ENCODE results near the gene WNT11. TPM values are rescaled to one million over a fixed set of nuclear protein-coding genes. Genes with fewer than 3 reads are reported as not detected.

WNT11 gene
- 2.9 TPM for total RNA-seq (ENCODE audit: insufficient read depth, low replicate concordance)

DNA sequence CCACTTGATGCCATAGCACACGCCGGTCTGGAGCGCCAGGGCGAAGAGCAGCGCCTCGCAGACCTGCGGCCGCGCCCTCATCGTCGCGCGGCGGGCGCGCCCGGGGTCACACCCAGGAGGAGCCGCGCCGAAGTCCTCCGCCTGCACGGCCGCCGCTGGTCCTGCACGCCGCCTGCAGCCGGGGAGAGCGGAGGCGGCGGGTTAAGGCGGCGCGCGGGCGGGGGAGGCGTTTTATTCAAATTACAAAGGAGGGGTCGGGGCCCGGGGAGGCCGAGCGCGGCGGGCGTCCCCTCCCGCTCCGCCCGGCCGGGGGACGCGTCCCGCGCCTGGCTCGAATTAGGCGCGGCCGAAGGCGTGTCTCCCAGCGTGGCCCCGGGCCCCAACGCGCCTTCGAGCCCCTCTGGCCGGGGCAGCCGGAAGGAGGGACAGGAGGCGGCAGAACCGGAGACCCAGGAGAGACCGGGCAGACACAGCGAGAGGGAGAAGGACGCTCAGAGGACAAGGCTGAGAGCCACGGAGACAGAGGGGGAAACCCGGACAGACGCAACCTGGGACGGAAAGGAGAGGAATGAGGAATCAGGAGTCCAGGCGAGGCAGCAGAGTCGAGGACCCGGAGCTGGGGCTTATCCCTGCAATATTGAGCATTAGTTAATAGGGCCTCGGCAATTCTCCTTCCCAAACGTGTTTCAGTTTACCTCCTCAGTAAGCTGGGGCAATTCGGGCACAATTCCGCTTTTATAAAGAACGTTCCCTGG, at the start of gene WNT11:
TSS of gene WNT11 (minus strand) at position 176 of the 755 bp plus-strand sequence. CDS start at position 81, 95 bp downstream.
- peak; percentile 67 for DNase-seq (ENCODE audit: low spot score)

DNA sequence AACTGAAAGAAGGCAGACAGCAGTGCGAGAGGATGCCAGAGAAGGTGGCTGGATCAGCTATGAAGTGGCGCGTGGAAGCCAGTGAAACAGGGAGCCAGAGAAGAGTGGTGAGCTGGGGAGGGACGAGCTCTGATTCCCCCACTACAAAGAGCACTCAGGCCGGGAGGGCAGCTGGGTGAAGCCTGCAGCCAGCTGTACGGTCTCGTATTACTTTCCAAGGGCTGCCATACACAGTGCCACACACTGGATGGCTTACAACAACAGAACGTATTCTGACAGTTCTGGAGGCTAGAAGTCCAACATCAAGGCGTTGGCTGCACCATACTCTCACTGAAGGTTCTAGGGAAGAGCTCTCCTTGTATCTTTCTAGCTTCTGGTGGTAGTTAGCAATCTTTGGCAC, 47.1 kb upstream of the WNT11 start:
- no peak for DNase-seq (ENCODE audit: low spot score)

DNA sequence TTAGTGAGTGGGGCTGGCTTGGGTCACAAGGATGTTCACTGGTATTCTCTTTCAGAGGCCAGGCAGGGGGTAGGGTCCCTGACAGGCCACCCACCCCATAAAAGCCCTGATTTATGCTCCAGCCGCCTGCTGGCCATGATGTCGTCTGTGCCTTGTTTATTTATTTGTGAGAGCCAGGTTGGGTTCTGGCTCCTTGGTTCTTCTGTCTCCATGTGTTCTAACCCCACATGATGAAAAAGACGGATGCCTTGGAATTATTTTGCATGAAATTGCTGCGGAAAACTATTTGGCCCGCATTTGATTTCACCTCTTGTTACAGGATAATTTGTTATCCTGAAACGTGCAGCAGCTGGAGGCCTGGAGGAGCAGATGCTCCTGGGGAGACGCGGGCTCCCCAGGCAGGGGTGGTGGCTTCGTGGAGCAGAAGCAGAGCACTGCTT, 46.3 kb upstream of the WNT11 start:
- DNase-seq (ENCODE audit: low spot score), result no peak

DNA sequence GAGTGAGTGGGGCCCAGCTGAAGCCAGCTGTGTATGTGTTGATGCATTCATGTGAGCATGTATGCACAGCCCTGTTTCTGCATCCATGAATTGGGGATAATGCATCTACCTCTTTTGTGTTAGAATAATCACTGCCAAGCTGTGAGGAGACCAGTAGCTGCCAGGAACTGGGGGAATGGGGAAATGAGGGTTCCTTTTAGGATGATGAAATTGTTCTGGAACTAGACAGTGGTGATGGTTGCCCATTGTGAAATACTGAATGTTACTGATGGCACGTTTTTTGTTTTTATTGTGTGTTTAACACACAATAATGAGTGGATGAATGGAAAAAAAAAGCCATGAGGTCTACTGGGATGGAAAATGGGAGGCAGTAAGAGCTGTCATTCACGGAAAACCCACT, 45.3 kb upstream of the WNT11 start:
- no peak for DNase-seq (ENCODE audit: low spot score)

DNA sequence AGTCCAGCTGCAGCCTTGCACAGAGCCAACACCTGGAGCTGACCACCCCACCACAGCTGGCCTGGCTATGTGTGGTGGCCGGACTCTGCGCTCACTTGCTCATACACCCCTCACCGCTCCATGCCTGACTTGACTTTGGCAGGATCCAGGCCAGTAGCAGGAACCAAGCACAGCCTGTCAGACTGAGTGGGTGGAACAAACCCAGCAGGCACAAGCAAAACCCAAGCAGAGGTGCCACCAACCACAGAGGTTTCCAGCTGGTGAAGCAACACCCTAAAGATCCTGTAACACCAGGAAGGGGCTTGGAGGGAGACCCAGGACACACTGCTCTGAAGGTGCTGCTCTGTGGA, 44.9 kb upstream of the WNT11 start:
- DNase-seq (ENCODE audit: low spot score), result no peak

DNA sequence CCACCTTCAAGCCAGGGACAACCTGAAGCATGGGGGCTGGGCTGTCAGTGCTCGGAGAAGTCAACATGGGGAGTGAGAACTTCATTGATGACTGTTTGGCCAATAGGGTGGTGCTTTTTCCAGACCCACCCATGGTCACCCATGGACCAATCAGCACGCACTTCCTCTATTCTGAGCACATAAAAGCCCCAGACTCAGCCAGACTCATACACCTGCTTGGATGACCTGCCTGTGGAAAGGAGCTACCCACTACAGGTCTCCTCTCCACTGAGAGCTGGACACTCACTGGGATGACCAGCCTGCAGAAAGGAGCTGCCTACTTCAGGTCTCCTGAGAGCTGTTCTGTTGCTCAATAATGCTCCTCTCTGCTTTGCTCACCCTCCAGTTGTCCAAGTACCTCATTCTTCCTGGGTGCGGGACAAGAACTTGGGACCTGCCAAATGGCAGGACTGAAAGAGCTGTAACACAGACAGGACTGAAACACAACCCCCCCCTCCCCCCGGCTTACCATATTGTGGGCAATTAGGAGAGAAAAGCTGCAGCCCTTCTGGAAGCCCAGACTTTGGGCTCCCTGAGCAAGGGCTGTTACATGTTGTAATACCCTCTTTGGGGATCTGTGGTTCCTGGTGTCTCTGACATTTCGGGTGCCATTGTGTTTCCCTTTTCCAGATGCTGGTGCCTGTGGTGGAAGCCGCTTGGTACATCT, 44.4 kb upstream of the WNT11 start:
- no peak for DNase-seq (ENCODE audit: low spot score)

DNA sequence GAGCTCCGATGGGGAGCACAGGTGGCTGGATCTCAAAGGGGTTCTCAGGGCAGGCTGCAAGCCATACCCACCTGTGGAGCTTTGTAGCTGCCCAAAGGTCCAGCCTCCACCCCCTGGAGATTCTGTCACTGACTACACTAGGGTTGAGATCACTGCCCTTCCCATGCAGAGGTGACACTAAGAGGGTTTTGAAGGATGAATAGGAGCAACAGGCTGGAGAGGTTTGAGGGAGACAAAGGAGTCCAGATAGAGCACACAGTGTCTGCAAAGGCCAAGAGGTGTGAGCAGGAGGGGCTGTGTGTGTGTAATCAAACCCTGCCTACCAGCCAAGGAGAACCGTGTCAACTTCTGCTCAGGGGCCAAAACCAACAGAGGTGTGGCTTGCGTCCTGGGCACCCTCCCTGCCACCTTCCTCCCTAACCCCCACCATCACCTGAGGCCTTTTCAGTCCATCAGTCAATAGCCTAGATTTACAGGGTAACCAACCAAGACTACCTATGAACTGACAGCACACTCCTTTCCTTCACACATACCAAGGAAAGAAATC, 43.0 kb upstream of the WNT11 start:
- no peak for DNase-seq (ENCODE audit: low spot score)

DNA sequence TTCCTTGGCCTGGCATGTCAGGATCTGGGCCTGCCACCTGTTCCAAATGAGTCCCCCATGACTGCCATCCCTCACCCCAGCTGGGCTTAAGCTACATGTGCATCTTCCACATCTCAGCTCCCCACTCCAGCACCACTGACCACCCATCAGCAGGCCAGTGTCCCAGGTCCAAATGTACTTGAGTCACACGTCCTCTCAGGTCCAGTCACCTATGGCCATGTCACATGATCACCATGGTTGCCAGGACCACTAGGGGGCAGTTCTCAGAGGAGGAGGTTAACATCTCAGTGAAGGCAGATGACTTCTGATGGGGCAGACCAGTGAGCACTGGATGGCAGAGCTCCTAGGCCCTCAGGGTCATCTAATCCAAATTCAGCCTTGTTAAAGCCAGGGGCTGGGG, 41.9 kb upstream of the WNT11 start:
- DNase-seq (ENCODE audit: low spot score), result no peak

DNA sequence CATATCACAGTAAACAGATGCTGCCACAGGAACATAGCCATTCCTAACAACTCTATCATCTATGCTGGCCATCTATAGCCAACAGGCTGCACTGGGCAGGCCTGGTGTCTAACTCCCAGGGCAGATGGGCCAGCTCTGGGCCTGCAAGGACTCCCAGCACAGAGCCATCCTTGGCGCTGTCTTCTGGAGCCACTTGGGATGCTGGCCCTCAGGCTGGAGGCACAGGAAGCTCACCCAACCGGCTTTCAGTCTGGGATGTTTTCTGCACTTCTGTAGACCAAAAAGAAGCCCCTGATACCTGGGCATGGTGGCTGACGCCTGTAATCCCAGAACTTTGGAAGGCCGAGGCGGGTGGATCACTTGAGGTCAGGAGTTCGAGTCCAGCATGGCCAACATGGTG, 40.8 kb upstream of the WNT11 start:
- no peak for DNase-seq (ENCODE audit: low spot score)

DNA sequence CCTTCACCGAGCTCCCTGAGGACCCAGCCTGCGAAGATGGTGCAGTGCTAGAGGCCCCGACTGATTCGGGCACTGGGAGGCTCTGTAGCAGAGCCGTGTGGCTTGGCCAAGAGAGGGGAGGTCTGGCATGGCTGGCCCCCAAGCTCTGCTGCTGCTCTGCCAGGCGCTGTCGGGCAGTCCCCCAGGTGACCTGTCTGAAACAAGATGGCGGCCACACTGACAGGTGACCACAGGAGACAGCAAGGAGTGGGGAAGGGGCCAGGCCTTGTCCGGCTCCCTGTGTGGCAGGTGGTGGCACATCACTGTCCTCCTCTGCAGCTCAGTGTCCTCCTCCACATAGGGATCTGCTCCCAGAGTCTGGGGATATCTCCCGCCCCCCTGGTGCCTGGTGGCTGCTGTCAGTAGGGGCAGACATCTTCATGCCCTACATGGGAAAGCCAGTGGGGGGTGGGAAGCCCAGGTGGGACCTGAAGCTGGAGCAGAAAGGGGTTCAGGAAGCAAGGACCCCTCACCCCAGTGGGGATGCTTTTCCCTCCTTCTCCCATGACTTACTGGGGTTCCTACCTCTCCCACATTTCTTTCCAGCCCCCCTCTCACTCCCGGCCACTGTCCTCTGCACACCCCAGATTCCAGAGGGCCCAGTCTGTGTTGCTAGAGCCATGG, 40.1 kb upstream of the WNT11 start:
- DNase-seq (ENCODE audit: low spot score), result no peak

DNA sequence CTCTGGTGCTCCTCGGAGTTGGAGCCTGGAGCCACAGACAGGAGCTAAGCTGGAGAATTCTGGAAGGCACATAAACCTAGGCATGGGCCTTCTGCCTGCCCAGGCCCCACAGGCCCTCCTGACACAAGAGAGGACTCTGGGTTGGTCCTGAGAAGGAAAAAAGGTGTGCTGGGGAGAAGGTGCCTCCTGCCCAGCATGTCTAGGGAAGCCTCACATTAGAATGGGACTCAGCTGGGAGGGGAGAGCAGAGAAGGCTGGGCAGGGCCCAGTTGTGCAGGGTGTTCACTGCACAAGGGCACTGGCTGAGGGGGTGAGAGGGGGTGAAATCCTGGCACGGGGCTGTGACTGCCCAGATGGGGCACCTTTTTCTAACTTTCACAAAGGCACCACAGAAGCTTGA, 39.4 kb upstream of the WNT11 start:
- DNase-seq (ENCODE audit: low spot score), result no peak

DNA sequence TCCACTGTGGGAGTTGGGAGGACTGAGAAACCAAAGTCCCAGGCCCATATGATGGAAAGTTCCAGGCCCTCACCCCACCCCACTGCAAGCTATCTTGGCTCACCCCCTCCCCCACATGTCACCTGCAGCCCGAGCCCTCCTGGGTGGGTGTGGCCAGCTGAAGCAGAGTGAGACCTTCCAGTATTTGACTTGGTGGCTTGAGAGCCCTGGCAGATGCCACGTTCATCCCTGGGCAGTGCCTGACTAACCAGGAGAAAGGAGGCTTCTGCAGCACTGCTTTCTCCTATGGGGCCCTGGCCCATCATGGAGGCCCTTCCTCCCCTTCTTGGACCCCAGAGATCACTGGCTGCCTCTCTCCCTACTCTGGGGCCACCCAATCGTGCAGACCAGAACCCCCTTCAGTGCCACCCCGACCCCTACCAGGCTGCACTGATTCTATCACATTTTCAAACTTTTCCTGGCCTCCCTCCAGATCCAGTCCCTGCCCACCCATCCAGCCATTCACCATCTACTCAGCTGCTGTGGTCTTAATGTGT, 38.1 kb upstream of the WNT11 start:
- DNase-seq (ENCODE audit: low spot score), result no peak

DNA sequence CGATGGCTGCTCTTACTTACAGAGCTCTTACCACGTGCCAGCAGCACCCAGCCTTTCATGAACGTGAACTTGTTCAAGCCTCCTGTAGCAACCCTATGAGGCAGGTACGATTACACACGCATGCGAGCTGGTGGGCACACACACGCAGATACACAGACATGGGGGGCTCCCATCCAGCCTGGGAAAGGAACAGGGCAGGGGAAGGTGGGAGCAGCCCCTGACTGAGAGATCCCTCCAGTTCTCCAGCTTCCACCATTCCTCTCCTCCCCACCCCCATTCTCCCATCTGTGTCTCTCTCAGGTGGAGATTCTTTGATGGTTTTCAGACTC, 37.6 kb upstream of the WNT11 start:
- no peak for DNase-seq (ENCODE audit: low spot score)

DNA sequence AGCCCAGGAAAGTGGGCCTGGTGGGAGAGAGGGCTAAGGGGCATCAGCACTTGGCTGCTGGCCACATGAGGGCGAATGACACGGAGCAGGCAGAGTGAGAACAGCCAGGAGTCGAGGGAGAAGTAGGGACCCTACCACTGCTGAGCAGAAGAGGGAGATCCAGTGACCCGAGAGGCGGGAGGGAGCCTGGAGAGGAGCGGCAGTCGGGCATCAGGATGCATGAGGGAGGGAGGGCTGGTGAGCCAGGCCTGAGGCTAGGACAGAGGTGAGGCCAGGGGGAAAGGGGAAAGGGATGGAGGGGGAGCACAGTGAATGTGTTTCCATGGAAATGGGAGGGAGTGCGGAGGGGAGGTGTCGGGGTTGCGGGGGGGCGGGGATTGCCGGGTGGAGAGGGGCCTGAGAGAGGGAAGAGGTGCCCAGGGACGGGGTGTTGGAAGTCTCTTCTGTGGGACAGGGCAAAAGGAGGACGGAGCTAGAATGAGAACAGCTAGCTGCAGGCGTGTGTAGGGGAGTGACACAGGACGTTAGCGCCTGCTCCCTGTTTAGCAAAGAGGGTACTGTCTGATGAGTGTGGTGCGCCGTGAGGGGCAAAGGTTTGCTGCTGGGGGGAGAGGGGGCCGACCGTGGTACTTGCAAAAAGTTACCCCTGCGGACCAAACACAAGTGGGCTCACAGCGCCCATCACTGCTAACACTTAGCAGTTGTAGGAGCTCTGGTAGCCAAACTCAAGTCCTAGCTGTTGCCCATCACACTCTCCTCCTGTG, 37.1 kb upstream of the WNT11 start:
- no peak for DNase-seq (ENCODE audit: low spot score)

DNA sequence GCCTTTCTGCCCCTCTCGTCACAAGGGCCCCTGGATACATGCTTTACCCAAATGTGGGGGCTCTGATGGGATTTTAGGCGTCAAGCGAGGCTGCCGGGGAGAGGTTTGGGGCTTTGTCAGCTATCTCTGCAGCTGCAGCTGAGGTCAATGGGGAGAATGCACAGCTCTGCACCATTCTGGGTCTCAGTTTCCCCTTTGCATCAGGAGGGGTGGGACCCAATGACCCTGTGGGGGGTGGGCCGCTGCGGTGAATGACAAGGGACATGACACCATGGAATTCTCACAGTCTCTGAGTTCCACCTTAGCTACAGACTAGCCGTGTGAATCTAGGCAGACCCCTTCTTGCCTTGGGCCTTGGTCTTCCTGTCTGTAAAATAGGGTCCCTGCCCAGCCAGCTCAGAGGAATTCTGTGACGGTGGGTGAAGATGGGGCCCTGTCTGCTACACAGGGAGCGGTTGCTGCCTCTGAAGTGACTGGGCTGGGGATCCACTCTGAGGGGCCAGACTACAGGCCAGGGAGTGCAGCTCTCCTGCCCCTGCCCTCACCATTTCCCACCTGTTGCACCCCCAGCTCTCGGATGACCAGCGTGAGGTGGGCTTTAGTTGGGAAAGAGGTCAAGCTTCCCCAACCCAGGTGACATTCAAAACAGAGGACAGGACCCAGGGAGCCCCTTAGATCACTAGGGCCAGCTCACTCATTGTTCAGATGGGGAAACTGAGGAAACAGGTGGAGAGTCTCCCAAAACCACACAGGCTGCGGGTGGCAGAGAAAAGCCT, 35.9 kb upstream of the WNT11 start:
- DNase-seq (ENCODE audit: low spot score), result no peak

DNA sequence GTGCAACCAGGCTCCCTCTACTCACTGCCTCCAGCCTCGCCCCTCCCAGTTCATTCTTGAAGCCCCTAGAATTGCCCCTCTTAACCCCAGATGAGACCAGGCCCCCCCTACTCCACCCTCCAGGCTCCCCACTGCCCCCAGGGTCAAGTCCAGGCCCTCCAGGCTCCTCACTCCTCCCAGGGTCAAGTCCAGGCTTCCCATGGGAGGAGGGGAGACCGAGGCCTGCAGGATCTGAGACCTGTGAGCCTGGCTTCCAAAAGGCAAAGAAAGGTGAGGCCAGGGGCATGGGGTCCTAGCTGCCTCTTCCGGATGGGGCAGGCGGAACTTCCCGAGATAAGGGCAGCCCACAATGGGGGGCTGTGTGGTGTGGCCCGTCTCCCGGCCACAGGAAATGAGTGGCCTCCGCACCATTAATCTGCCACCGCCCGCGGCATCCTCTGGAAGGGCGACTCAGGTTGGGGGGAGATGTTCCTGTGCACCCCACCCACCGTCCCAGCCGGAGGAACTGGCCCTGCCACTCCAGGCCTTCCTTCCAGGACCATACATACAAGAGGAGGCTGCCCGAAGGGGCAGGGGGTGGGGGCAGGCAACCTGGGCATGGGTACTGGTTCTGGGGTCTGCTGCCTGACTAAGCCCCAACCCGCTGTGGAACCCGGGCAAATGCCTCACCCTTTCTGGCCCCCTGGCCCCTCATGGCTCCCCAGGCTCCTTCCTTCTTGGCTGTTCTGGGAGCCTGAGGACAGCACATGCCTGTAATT, 35.1 kb upstream of the WNT11 start:
- no peak for DNase-seq (ENCODE audit: low spot score)

DNA sequence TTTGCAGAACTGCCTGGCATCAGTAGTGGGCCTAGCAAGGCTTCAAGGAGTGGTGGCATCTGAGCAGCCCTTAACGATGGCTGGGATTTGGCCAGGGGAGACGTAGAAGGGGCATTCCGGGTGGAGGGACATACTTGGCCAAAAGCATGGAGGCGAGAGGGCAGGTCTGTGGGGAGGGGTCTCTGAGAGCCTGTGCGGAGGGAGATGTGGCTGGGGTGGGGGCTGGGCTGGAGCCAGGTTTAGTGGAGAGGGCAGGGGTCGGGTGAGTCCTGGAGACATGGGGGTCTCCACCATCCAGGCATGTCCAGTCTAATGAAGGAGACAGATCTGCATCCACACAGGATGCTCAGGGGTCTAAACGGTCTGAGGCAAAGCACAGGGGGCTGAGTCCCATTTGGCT, 34.4 kb upstream of the WNT11 start:
- DNase-seq (ENCODE audit: low spot score), result no peak

DNA sequence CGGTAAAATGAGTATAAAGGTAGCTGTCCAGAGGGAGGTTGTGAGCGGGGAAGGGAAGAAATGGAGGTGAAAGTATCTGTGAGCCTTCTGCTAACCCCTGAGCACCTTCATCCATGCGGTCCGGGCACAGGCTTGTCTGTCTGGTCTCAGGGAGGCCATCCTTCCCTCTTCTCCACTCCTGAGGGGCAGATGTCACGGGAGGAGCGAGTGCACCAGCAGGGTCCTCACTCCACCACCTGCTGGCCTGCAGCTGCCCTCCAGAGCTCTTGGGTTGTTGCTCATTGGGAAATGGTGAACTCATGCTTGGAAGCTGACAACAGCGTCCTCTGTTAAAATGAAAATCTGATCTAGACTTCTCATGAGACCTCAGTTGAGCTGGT, 33.8 kb upstream of the WNT11 start:
- no peak for DNase-seq (ENCODE audit: low spot score)

DNA sequence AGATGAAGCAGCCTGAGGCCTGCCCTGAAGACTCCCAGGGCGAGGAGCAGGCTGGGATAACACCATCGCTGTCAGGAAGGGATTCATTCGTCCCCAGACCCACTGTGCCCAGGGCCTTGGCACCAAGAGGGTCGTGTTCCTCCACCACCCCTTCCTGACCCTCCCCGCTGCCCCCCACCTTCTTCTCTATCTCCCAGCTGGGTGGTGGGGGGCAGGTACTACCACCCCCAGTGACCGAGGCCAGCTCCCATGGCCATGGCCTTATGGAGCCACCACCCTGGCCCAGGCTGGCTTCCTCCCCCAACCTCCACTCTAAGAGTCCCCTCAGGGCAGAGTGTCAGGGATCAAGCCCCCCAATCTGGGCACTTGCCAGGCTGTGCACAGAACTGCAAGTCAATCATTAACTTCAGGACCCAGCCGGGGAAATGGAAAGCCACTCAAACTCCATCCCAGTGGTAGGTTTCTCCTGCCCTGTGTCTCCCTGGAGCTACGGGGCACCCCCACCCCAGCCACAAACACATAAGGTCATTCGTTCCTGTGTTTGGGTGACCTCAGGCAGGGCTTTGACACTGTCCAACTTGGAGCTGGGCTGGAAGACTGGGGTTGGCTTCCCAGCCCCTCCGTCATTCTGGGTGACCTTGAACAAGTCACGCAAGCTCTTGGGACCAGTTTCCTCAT, 33.3 kb upstream of the WNT11 start:
- no peak for DNase-seq (ENCODE audit: low spot score)

DNA sequence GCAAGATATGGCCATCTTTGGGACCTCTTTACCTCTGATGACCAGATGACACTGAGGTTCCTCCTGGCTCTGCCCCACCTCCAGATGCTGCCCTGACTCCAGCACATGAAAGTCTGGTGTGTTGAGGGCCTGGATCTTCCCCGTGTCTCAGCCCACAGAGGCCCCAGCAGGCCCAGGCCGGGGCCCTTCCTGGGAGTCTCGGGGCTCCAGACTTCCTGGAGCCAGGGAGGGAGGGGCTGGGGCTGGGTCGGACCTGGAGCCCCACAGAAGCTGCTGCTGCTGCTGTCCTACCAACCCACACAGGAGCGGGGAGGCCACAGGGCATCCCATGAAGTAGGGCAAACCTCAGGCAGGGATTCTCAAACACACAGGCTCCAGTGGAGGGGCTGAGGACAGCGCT, 32.2 kb upstream of the WNT11 start:
- no peak for DNase-seq (ENCODE audit: low spot score)

All from umbilical cord (tissue), 2 donors.